Measurements from ENCODE around the gene HILPDA.

Gene HILPDA

DNA sequence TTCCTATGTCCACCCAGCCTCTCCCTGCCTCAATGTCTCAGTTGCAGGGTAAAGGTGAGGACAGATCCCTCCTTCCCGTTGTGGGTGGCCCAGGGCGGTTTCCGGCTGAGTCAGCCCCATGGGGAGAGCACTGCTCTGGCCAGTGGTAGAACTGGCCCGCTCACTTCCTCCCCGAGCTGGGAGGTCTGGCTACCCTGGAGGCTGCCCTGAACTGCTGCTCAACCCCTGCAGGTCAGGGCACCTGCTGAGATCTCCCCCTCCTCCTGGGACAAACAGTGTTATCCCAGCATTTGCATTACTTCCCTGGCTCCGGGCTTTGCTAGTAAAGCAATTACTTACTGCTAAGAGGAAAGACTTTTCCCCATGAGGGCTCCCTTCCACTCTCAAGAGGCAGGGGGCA, 24.5 kb upstream of the HILPDA start:
- Histone ChIP-seq H4K20me1 (ENCODE audit: insufficient read depth, low read length, poor library complexity, severe bottlenecking) (no peaks in the 10 kb centered on the region), H3F3A (ENCODE audit: low read depth) (no peaks in the 10 kb centered on the region), H3K9me3 (ENCODE audit: insufficient read depth, low read depth, low read length) (no peaks in the 10 kb centered on the region), H2AFZ (ENCODE audit: low read length) (no peak overlapping the region; the same call in 1 of the 2 replicates), H3K9ac (ENCODE audit: low read depth, low read length, poor library complexity, severe bottlenecking) (no peak overlapping the region), H3K4me3 (ENCODE audit: low read length, poor library complexity, severe bottlenecking) (no peak overlapping the region), H3K4me1 (ENCODE audit: insufficient read depth, low read length, poor library complexity, severe bottlenecking) (no peaks in the 10 kb centered on the region), H3K9me2 (replicated peaks; ENCODE audit: low read depth, low read length) (no peaks in the 10 kb centered on the region), H3K79me2 (ENCODE audit: insufficient read depth, low read length) (no peaks in the 10 kb centered on the region), H3K36me3 (ENCODE audit: insufficient read depth, low read length) (no peaks in the 10 kb centered on the region), H3K27me3 (ENCODE audit: insufficient read depth, low read length, poor library complexity, severe bottlenecking) (no peaks in the 10 kb centered on the region), H3K4me2 (ENCODE audit: low read depth, low read length, poor library complexity, severe bottlenecking) (no peak overlapping the region)
- TF ChIP-seq, protein P1, sequence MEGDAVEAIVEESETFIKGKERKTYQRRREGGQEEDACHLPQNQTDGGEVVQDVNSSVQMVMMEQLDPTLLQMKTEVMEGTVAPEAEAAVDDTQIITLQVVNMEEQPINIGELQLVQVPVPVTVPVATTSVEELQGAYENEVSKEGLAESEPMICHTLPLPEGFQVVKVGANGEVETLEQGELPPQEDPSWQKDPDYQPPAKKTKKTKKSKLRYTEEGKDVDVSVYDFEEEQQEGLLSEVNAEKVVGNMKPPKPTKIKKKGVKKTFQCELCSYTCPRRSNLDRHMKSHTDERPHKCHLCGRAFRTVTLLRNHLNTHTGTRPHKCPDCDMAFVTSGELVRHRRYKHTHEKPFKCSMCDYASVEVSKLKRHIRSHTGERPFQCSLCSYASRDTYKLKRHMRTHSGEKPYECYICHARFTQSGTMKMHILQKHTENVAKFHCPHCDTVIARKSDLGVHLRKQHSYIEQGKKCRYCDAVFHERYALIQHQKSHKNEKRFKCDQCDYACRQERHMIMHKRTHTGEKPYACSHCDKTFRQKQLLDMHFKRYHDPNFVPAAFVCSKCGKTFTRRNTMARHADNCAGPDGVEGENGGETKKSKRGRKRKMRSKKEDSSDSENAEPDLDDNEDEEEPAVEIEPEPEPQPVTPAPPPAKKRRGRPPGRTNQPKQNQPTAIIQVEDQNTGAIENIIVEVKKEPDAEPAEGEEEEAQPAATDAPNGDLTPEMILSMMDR (conservative IDR thresholded peaks at IDR 0.05; ENCODE audit: low read length): no peak
- no peak for TF ChIP-seq EZH2phosphoT487 (IDR thresholded peaks at IDR 0.05; ENCODE audit: borderline replicate concordance)

DNA sequence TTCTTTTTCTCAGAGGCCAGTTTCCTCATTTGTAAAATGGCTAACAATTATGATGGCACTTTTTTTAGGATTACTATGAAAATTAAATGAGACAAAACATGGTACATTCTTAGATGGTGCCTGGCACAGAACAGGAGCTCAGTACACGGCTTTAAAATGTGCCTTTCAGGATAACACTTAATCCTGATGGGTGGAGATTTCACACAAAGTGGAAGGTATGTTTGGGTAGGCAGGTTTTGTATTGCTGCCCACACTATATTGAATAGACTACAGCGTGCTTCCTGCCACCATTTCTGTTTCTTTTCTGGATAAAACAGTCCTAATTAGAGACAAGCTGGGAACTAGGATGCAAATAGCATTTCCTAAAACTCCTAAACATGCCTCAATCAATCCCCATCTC, 23.9 kb upstream of the HILPDA start:
- Histone ChIP-seq H3K4me1 (ENCODE audit: insufficient read depth, low read length, poor library complexity, severe bottlenecking) (no peaks in the 10 kb centered on the region), H3K9me2 (replicated peaks; ENCODE audit: low read depth, low read length) (no peaks in the 10 kb centered on the region), H3K79me2 (ENCODE audit: insufficient read depth, low read length) (no peaks in the 10 kb centered on the region), H3K36me3 (ENCODE audit: insufficient read depth, low read length) (no peaks in the 10 kb centered on the region), H2AFZ (ENCODE audit: low read length) (no peak overlapping the region; the same call in 1 of the 2 replicates), H3K27me3 (ENCODE audit: insufficient read depth, low read length, poor library complexity, severe bottlenecking) (no peaks in the 10 kb centered on the region), H3K9me3 (ENCODE audit: insufficient read depth, low read depth, low read length) (no peaks in the 10 kb centered on the region), H3F3A (ENCODE audit: low read depth) (no peaks in the 10 kb centered on the region), H4K20me1 (ENCODE audit: insufficient read depth, low read length, poor library complexity, severe bottlenecking) (no peaks in the 10 kb centered on the region), H3K4me3 (ENCODE audit: low read length, poor library complexity, severe bottlenecking) (no peak overlapping the region), H3K4me2 (ENCODE audit: low read depth, low read length, poor library complexity, severe bottlenecking) (no peak overlapping the region), H3K9ac (ENCODE audit: low read depth, low read length, poor library complexity, severe bottlenecking) (no peak overlapping the region)
- TF ChIP-seq, protein P1 (conservative IDR thresholded peaks at IDR 0.05; ENCODE audit: low read length): no peak
- no peak for TF ChIP-seq EZH2phosphoT487 (IDR thresholded peaks at IDR 0.05; ENCODE audit: borderline replicate concordance)

DNA sequence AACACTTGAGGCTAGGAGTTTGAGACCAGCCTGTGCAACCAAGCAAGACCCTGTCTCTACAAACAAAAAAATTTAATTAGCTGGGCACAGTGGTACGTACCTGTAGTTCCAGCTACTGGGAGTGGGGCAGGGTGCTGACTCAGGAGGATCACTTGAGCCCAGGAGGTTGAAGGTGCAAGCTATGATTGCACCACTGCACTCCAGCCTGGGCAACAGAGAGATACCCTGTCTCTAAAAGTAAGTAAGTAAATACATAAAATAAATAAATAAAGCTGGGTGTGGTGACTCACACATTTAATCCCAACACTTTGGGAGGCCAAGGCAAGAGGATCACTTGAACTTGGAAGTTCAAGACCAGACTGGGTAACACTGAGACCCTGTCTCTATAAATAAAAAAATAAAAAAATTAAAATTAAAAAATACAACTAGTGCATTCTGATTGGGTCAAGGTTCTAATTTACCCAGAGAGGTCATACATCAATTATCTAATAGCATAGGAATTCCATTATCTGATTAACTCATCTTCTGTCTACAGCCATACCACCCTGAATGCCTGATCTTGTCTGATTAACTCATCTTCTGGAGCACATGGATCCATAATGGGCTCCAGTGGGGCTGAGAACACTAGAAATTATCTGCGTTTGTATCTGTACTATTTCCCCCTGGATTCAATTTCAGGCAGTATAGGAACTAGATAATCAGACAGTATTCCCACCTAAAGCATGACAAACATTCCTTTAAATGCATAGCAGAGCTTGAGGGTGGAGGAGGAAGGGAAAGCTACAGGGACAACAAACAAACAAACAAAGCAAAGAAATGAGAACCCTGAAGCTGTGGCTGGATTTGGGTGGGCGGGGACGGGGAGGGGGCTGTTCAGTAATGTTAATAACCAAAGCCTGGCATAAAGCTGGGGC, 21.0 kb upstream of the HILPDA start:
- no peaks in the 10 kb centered on the region for H3K36me3 ChIP-seq (ENCODE audit: insufficient read depth, low read length)
- no peaks in the 10 kb centered on the region for H3K4me1 ChIP-seq (ENCODE audit: insufficient read depth, low read length, poor library complexity, severe bottlenecking)
- no peaks in the 10 kb centered on the region for H3K9me3 ChIP-seq (ENCODE audit: insufficient read depth, low read depth, low read length)
- no peaks in the 10 kb centered on the region for H4K20me1 ChIP-seq (ENCODE audit: insufficient read depth, low read length, poor library complexity, severe bottlenecking)
- H3K4me3 ChIP-seq (ENCODE audit: low read length, poor library complexity, severe bottlenecking): no peak overlapping the region
- H3K79me2 ChIP-seq (ENCODE audit: insufficient read depth, low read length): no peaks in the 10 kb centered on the region
- TF ChIP-seq, protein P1 (conservative IDR thresholded peaks at IDR 0.05; ENCODE audit: low read length): no peak
- H3K4me2 ChIP-seq (ENCODE audit: low read depth, low read length, poor library complexity, severe bottlenecking): no peak overlapping the region
- H3F3A ChIP-seq (ENCODE audit: low read depth): no peaks in the 10 kb centered on the region
- no peaks in the 10 kb centered on the region for H3K9me2 ChIP-seq (replicated peaks; ENCODE audit: low read depth, low read length)
- no peak overlapping the region for H2AFZ ChIP-seq (ENCODE audit: low read length)
- no peak overlapping the region for H3K9ac ChIP-seq (ENCODE audit: low read depth, low read length, poor library complexity, severe bottlenecking)
- no peaks in the 10 kb centered on the region for H3K27me3 ChIP-seq (ENCODE audit: insufficient read depth, low read length, poor library complexity, severe bottlenecking)

Measured in Loucy (cell line).